HCT116 (cell line): ENCODE data around the gene METRN. TPM values are rescaled to one million over a fixed set of nuclear protein-coding genes. Genes with fewer than 3 reads are reported as not detected.

Source experiments
- ATAC-seq: fragments of 200-7000 bp; cut with Tn5 transposase; 2 replicates; pipeline ENCODE4 v1.9.1; 2020; ENCODE audit warnings: mild to moderate bottlenecking, moderate library complexity
- BruUV-seq: library from RNA; stranded (reverse); fragments of 400-500 nt; replicated peaks from 2 replicates; lab custom pipeline; 2021; lab: Mats Ljungman, UMichigan
- CTCF ChIA-PET: fragments of 300-600 bp; sonication (Branson Sonifier 250); formaldehyde crosslinking; loops from one replicate; lab custom pipeline; 2021; ENCODE audit warnings: antibody characterized with exemption; lab: Charles Lee
- POLR2A ChIA-PET: fragments of 300-600, 350-600 bp; sonication (Branson Sonifier 250); formaldehyde crosslinking; loops from one replicate; lab custom pipeline; 2021; ENCODE audit warnings: antibody characterized with exemption; lab: Charles Lee
- RAD21 ChIA-PET, 2 experiments: fragments of 300-600 bp; sonication (Branson Sonifier 250); formaldehyde crosslinking; loops; one replicate each; lab custom pipeline; 2023; ENCODE audit warnings: low total read pairs in 2 of 2; ENCODE audit not compliant: uncharacterized antibody in 2 of 2, unreplicated experiment in 2 of 2, low non-redundant PET in 1 of 2; lab: Charles Lee
- DNase-seq: peaks from one replicate; pipeline ENCODE4 v3.0.0-alpha.2; 2010; ENCODE audit warnings: low read depth, low spot score
- H2AFZ ChIP-seq: fragments of 200-600 bp; shearing (Covaris generic), sonication (generic); 2 replicates; pipeline ENCODE4 v1.6.1; 2017; ENCODE audit warnings: low read depth, mixed run types, mixed read lengths, antibody characterized with exemption, low read length; ENCODE audit not compliant: poor library complexity, severe bottlenecking
- H3K27ac ChIP-seq: 2 replicates; pipeline ENCODE4 v1.5.1; 2012; ENCODE audit warnings: low read depth, low read length
- H3K27me3 ChIP-seq: fragments of 200-600 bp; sonication (generic); 2 replicates; pipeline ENCODE4 v1.6.1; 2016; ENCODE audit warnings: mixed run types, low read length, mixed read lengths; ENCODE audit not compliant: insufficient read depth
- H3K36me3 ChIP-seq, 2 experiments: fragments of 200-500 bp in 1 of 2; fragments of 200-600 bp in 1 of 2; sonication (Bioruptor generic) in 1 of 2; sonication (generic) in 1 of 2; 2 replicates each; pipeline versions ENCODE4 v1.5.1 to v1.6.1; 2014 to 2016; ENCODE audit warnings: low read length in 2 of 2, inconsistent platforms in 1 of 2, mixed read lengths in 1 of 2, mixed run types in 1 of 2; ENCODE audit not compliant: insufficient read depth in 2 of 2, control insufficient read depth in 1 of 2
- H3K4me1 ChIP-seq, 2 experiments: fragments of 200-600 bp in 1 of 2; sonication (generic) in 1 of 2; 2 replicates each; pipeline versions ENCODE4 v1.5.1 to v1.6.1; 2012 to 2017; ENCODE audit warnings: low read length in 2 of 2, inconsistent platforms in 1 of 2, mild to moderate bottlenecking in 1 of 2, mixed read lengths in 1 of 2, mixed run types in 1 of 2, moderate library complexity in 1 of 2; ENCODE audit not compliant: insufficient read depth in 2 of 2, control insufficient read depth in 1 of 2
- H3K4me2 ChIP-seq: fragments of 200-600 bp; sonication (generic); 2 replicates; pipeline ENCODE4 v1.6.1; 2017; ENCODE audit warnings: mixed run types, low read length, mixed read lengths
- H3K4me3 ChIP-seq, 2 experiments: fragments of 200-600 bp in 1 of 2; sonication (generic) in 1 of 2; replicated peaks in 1 of 2; 2 replicates each; pipeline ENCODE4 v1.5.1; 2011 to 2016; ENCODE audit warnings: low read length in 2 of 2, control low read depth in 1 of 2, low read depth in 1 of 2, mild to moderate bottlenecking in 1 of 2, mixed read lengths in 1 of 2, mixed run types in 1 of 2
- H3K79me2 ChIP-seq: fragments of 200-600 bp; sonication (generic); 2 replicates; pipeline ENCODE4 v1.6.1; 2017; ENCODE audit warnings: mild to moderate bottlenecking, mixed run types, low read length, moderate library complexity, mixed read lengths; ENCODE audit not compliant: insufficient read depth
- H3K9ac ChIP-seq: fragments of 200-600 bp; sonication (generic); 2 replicates; pipeline ENCODE4 v1.6.1; 2016; ENCODE audit warnings: low read length, mixed read lengths
- H3K9me2 ChIP-seq: fragments of 200-600 bp; sonication (generic), shearing (Covaris generic); 2 replicates; pipeline ENCODE4 v1.6.1; 2017; ENCODE audit warnings: mixed run types, mild to moderate bottlenecking, moderate library complexity; ENCODE audit not compliant: insufficient read depth
- H3K9me3 ChIP-seq, 2 experiments: fragments of 200-500 bp in 1 of 2; fragments of 200-600 bp in 1 of 2; sonication (Bioruptor generic) in 1 of 2; sonication (generic) in 1 of 2; 2 replicates each; pipeline ENCODE4 v1.6.1; 2014 to 2017; ENCODE audit warnings: low read length in 2 of 2, mixed read lengths in 2 of 2, inconsistent platforms in 1 of 2, low read depth in 1 of 2, mild to moderate bottlenecking in 1 of 2, mixed run types in 1 of 2, moderate library complexity in 1 of 2; ENCODE audit not compliant: control insufficient read depth in 1 of 2, insufficient read depth in 1 of 2
- H4K20me1 ChIP-seq: fragments of 200-600 bp; sonication (generic), shearing (Covaris generic); 2 replicates; pipeline ENCODE4 v1.6.1; 2017; ENCODE audit warnings: mixed run types, mild to moderate bottlenecking, moderate library complexity; ENCODE audit not compliant: insufficient read depth
- CTCF ChIP-seq, 3 experiments: fragments of 200-600 bp in 1 of 3; sonication (generic) in 1 of 3; IDR thresholded peaks in 2 of 3; conservative IDR thresholded peaks in 1 of 3; 2 replicates each; pipeline ENCODE4 v1.5.1; 2012 to 2017; ENCODE audit warnings: low read depth in 2 of 3, low read length in 2 of 3, antibody characterized with exemption in 1 of 3, borderline replicate concordance in 1 of 3, control low read depth in 1 of 3, mild to moderate bottlenecking in 1 of 3, mixed read lengths in 1 of 3, mixed run types in 1 of 3, moderate library complexity in 1 of 3; ENCODE audit not compliant: insufficient read depth in 1 of 3
- EGR1 ChIP-seq: IDR thresholded peaks from 2 replicates; pipeline ENCODE4 v1.6.1; 2012; ENCODE audit warnings: low read depth
- ELF1 ChIP-seq: IDR thresholded peaks from 2 replicates; pipeline ENCODE4 v1.6.1; 2012; ENCODE audit warnings: low read depth, borderline replicate concordance
- EZH2phosphoT487 ChIP-seq: fragments of 200-600 bp; IDR thresholded peaks from 2 replicates; pipeline ENCODE4 v1.6.1; 2018; ENCODE audit warnings: antibody characterized with exemption, borderline replicate concordance
- FOSL1 ChIP-seq: IDR thresholded peaks from 2 replicates; pipeline ENCODE4 v1.6.1; 2012; ENCODE audit warnings: low read depth
- JUND ChIP-seq: IDR thresholded peaks from 2 replicates; pipeline ENCODE4 v1.6.1; 2012
- TCF7L2 ChIP-seq: IDR thresholded peaks from 2 replicates; pipeline ENCODE4 v1.7.0; 2011; ENCODE audit warnings: borderline replicate concordance, inconsistent platforms; ENCODE audit not compliant: insufficient read depth, insufficient read length; ENCODE audit errors: extremely low read depth
- intact Hi-C: fragments of 100-400 bp; cut with micrococcal nuclease; formaldehyde crosslinking; loops from 2 replicates; pipeline ENCODE4 v1.10.0; 2022
- total RNA-seq: library from RNA; stranded (reverse); gene quantifications from one replicate; pipeline ENCODE4 v1.2.1, GENCODE V29; 2021; ENCODE audit not compliant: unreplicated experiment

Gene METRN
- total RNA-seq, 1 experiment from 2014 or later, result 193 TPM

DNA sequence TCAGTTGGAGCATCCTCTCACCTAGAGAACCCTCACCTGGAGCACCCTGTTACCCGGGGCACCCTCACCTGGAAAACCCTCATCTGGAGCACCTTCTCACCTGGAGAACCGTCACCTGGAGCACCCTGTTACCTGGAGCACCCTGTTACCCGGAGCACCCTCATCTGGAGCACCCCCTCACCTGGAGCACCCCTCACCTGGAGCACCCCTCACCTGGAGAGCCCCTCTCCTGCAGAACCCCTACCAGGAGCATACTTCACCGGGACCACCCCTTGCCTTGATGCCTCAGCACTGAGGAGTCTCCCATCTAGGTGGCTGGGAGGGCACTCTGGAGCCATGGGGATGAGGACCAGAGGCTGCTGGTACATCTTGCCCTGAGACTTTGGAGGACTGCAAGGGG is 6.0 kb upstream of the METRN start:
- Histone ChIP-seq H2AFZ (no peak overlapping the region), H3K4me1 (peaks cover 10 to 52% of the 10 kb centered on the region in 2 experiments), H3K4me3 (no peak overlapping the region)
- intact Hi-C loops, result no loop called here
- CTCF ChIA-PET, result no interaction called here
- TF ChIP-seq FOSL1, result no peak
- no peak for TF ChIP-seq EGR1
- TF ChIP-seq TCF7L2, result no peak
- TF ChIP-seq JUND, result no peak
- TF ChIP-seq EZH2phosphoT487, result no peak
- no peak for TF ChIP-seq ELF1
- TF ChIP-seq, all 23 proteins: peak for 0
- ATAC-seq (no peak), DNase-seq (no peak)
- H3K27ac ChIP-seq, result no peak overlapping the region
- H3K36me3 ChIP-seq, result no peaks in the 10 kb centered on the region
- no peak overlapping the region for H3K4me2 ChIP-seq
- H3K9me2 ChIP-seq, result no peaks in the 10 kb centered on the region
- no peaks in the 10 kb centered on the region for H4K20me1 ChIP-seq
- peaks cover 11% of the 10 kb centered on the region for H3K79me2 ChIP-seq
- no peaks in the 10 kb centered on the region for H3K27me3 ChIP-seq
- no peaks in the 10 kb centered on the region for H3K9me3 ChIP-seq
- no TSS peak for BruUV-seq
- POLR2A ChIA-PET, result no interaction called here
- RAD21 ChIA-PET, result no interaction called here
- H3K9ac ChIP-seq, result no peak overlapping the region

DNA sequence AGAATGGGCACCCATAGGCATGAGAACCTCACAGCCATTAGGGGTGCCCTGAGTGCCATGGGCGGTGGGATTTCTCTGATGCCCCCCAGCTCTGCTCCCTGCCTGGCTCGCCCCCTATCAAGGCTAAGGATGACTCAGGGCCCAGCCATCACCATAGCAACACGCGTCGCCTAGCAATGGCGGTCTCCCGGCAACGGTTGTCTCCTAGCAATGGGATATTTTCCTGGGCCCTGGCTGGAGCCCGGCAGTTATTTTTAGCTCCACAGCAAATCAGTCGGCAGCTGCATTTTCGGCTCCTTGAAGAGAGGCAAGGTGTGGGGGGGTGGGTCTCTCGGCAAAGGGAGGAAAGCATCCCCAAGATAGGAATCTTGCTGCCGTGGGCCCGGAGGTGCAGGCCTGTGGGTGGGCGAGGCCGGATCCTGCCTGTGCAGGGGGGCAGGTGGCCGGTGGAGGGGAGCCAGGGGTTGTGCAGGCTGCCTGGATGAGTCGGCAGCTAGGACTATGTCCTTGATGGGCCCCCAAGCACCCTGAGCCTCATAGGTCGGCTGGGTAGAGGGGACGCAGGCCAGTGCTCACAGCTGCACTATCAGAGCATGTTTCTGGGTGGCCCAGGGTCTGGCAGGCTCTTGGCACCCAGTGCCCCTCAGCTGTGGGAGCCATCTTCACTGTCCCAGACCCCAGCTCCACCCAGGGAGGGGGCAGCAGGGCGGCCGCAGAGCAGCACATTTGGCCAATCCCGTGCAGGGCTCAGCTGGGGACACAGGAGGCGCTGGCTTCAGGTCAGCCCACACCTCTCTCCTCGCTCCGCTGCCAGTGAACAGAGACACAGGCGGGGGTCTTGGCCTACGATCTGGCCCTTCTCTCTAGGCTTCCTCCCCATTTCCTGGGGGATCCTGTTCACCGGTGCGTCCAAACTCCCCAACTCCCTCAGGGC is 5.1 kb upstream of the METRN start:
- Histone ChIP-seq H3K79me2 (peaks cover 2% of the 10 kb centered on the region), H3K9me3 (no peaks in the 10 kb centered on the region), H3K27me3 (no peaks in the 10 kb centered on the region), H3K9me2 (no peaks in the 10 kb centered on the region), H3K27ac (no peak overlapping the region), H3K4me2 (peak overlapping the region; percentile 17; the same call in 1 of the 2 replicates), H3K9ac (no peak overlapping the region), H3K4me3 (no peak overlapping the region), H3K36me3 (no peaks in the 10 kb centered on the region), H4K20me1 (no peaks in the 10 kb centered on the region), H2AFZ (no peak overlapping the region), H3K4me1 (peaks cover 17 to 54% of the 10 kb centered on the region in 2 experiments)
- ChIA-PET POLR2A (no interaction called here), RAD21 (no interaction called here), CTCF (interaction anchor here (1.5 kb wide), 1 partner anchor 18 kb away, joined by 3 read pairs; no protein-coding TSS in a partner anchor)
- intact Hi-C loops, result loop anchor here (5.0 kb wide), 2 partner anchors 167 to 347 kb away; no protein-coding TSS in a partner anchor
- TF ChIP-seq FOSL1 (no peak), CTCF (IDR thresholded peaks at IDR 0.05 in 2 of 3, conservative IDR thresholded peaks at IDR 0.05 in 1 of 3; ENCODE audit: borderline replicate concordance in 1 of 3, insufficient read depth in 1 of 3, low read depth in 2 of 3, low read length in 2 of 3) (0 out of 6 replicates have a peak, but pooled peaks of 1 of the 3 experiments have one; percentile 11)
- DNase-seq, result no peak
- no peak for ATAC-seq
- no TSS peak for BruUV-seq
